HG02943 (cell line): ENCODE data around the gene FCER1G.
"Not testable (repeated sequence)": the region's sequence is repeated elsewhere in the genome, so short reads cannot be mapped to it uniquely, and the experiment has no call there.

Experiments used
- ATAC-seq: cut with Tn5 transposase; IDR thresholded peaks from one replicate; pipeline ENCODE4 v1.9.1; 2021; ENCODE audit warnings: mild to moderate bottlenecking, low read depth, moderate library complexity; ENCODE audit not compliant: unreplicated experiment

FCER1G gene

GRCh38 chr1:161201836-161202712 lies 13.0 kb upstream of the FCER1G start, which contains the start of gene NDUFS2:
Gene NDUFS2 (plus strand): TSS chr1:161202367. CDS start chr1:161202386, 19 bp downstream.
- peak; percentile 89 for ATAC-seq

- no peak for ATAC-seq
Measured at GRCh38 chr1:161206411-161207140, 8.5 kb upstream of the FCER1G start.

GRCh38 chr1:161207173-161207572 lies 7.9 kb upstream of the FCER1G start:
- ATAC-seq = no peak

- no peak for ATAC-seq
Measured at GRCh38 chr1:161209790-161210409, 5.2 kb upstream of the FCER1G start.

- no peak for ATAC-seq
Measured at GRCh38 chr1:161214369-161214768, 726 bp upstream of the FCER1G start.

GRCh38 chr1:161216945-161217712 lies 2.0 kb downstream of the FCER1G start:
- peak; percentile 74 for ATAC-seq

GRCh38 chr1:161217831-161218230 lies 2.7 kb downstream of the FCER1G start:
- no peak for ATAC-seq

GRCh38 chr1:161218301-161219077 lies 3.4 kb downstream of the FCER1G start:
- no peak for ATAC-seq

- ATAC-seq = no peak
Measured at GRCh38 chr1:161219078-161219892, 4.2 kb downstream of the FCER1G start.

GRCh38 chr1:161220002-161220401 lies 4.9 kb downstream of the FCER1G start:
- ATAC-seq = no peak

- ATAC-seq = no peak
Measured at GRCh38 chr1:161222175-161223019, 7.3 kb downstream of the FCER1G start.

- ATAC-seq = no peak
Measured at GRCh38 chr1:161223805-161224694, 9.0 kb downstream of the FCER1G start.

- ATAC-seq = not testable (repeated sequence)
Measured at GRCh38 chr1:161224695-161225087, 9.6 kb downstream of the FCER1G start.

- no peak for ATAC-seq
Measured at GRCh38 chr1:161225178-161225533, 10.1 kb downstream of the FCER1G start.

- ATAC-seq = peak; percentile 93
Measured at GRCh38 chr1:161225534-161226319, 10.6 kb downstream of the FCER1G start, which contains the start of gene TOMM40L. Gene TOMM40L (plus strand): TSS chr1:161226060. CDS start chr1:161226490, 430 bp downstream.

GRCh38 chr1:161226320-161226711 lies 11.2 kb downstream of the FCER1G start:
- no peak for ATAC-seq
